ENCODE measurements around the gene TFAP2D. TPM values are rescaled to one million over a fixed set of nuclear protein-coding genes. Genes with fewer than 3 reads are reported as not detected.

The TFAP2D gene
- total RNA-seq, 1 donor from 2014 or later = not detected

DNA sequence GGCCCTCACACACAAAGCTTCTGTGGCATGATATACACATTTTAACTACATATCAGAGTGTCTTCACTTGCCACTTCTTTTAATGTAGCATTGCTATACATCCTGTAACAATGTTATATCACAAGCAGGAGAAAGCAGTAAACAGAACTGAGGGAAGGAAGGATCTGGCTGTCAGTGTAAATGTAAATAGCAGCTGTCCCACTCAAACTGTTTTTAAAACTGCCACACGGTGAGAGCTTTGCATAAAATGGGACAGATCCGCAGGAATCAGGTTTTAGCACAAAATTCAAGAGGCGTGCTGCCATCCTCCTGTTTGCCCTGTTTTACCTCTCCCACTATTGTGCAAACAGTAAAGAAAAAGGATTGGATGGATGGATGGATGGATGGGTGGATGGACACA is 28.8 kb downstream of the TFAP2D start:
- ATAC-seq (no peak), DNase-seq (no peak)
- no peaks in the 10 kb centered on the region for H3K36me3 ChIP-seq
- no peak overlapping the region for H3K27ac ChIP-seq
- H3K27me3 ChIP-seq = no peaks in the 10 kb centered on the region
- H3K4me3 ChIP-seq = no peak overlapping the region
- H3K4me1 ChIP-seq = no peaks in the 10 kb centered on the region
- intact Hi-C loops (cut with DNase I) = no loop called here
- no peaks in the 10 kb centered on the region for H3K9me3 ChIP-seq
- TF ChIP-seq, protein P1, sequence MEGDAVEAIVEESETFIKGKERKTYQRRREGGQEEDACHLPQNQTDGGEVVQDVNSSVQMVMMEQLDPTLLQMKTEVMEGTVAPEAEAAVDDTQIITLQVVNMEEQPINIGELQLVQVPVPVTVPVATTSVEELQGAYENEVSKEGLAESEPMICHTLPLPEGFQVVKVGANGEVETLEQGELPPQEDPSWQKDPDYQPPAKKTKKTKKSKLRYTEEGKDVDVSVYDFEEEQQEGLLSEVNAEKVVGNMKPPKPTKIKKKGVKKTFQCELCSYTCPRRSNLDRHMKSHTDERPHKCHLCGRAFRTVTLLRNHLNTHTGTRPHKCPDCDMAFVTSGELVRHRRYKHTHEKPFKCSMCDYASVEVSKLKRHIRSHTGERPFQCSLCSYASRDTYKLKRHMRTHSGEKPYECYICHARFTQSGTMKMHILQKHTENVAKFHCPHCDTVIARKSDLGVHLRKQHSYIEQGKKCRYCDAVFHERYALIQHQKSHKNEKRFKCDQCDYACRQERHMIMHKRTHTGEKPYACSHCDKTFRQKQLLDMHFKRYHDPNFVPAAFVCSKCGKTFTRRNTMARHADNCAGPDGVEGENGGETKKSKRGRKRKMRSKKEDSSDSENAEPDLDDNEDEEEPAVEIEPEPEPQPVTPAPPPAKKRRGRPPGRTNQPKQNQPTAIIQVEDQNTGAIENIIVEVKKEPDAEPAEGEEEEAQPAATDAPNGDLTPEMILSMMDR (IDR thresholded peaks at IDR 0.05) = no peak

DNA sequence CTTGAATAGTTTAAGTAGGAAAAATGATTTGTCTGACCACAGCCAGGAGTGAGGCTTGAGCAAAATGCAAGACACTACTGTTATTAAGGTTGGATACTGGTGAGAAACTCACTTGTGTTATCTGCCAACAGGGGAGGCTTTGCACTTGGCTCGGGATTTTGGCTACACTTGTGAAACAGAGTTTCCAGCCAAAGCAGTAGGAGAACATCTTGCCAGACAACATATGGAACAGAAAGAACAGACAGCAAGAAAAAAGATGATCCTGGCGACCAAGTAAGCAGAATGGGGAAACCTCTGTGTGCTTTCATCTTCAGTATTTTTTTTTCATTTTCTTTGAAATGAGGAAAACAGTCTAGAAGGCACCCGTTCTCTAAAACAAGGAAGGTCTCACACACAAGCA is 31.6 kb downstream of the TFAP2D start:
- DNase-seq (no peak), ATAC-seq (no peak)
- Histone ChIP-seq H3K27me3 (no peaks in the 10 kb centered on the region), H3K36me3 (no peaks in the 10 kb centered on the region), H3K27ac (no peak overlapping the region), H3K4me1 (no peaks in the 10 kb centered on the region), H3K4me3 (no peak overlapping the region), H3K9me3 (no peaks in the 10 kb centered on the region)
- intact Hi-C loops (cut with DNase I) = no loop called here
- TF ChIP-seq, protein P1 (IDR thresholded peaks at IDR 0.05) = no peak

DNA sequence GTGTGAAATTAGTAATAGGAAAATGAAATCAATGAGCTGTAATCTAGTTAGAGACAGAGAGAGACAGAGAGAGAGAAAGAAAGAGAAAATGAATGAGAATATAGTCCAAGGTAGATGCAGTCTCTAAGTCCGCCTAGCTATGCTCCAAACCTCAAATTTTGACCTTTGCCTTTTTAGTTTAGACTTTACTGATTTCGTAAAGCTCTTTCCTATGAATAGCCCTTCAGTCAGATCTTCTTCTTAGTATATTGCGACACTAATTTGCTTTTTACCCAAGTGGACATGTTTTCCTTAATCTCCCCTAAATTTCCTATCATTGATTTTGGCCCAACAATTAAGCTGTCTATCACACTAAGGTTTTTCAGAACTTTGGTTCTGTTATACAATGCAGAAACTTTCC is 49.5 kb downstream of the TFAP2D start:
- intact Hi-C loops (cut with DNase I) = no loop called here
- DNase-seq = no peak
- no peaks in the 10 kb centered on the region for H3K4me1 ChIP-seq
- no peaks in the 10 kb centered on the region for H3K36me3 ChIP-seq
- H3K9me3 ChIP-seq = no peaks in the 10 kb centered on the region
- no peak overlapping the region for H3K27ac ChIP-seq
- no peak for ATAC-seq
- TF ChIP-seq, protein P1 (IDR thresholded peaks at IDR 0.05) = no peak
- no peak overlapping the region for H3K4me3 ChIP-seq
- H3K27me3 ChIP-seq = no peaks in the 10 kb centered on the region

DNA sequence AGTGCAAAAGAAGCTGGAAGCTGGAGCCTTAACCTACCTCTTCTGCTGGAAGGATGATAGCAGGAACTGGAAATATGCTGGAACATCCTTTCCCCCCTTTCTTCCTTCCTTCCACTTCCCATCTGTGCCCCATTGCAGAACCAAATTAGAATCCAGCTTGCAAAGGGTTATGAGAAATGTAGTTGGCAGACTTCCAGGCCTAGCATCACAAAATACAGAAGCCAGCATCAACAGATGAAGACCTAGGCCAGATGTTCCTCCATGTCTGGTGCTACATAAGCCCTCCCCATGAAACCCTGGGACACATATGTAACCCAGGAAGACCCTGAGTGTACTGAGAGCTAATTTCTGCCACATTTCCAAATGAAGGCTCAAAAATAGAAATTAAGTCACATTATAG is 65.4 kb downstream of the TFAP2D start:
- Histone ChIP-seq H3K4me1 (no peaks in the 10 kb centered on the region), H3K9me3 (no peaks in the 10 kb centered on the region), H3K27ac (no peak overlapping the region), H3K4me3 (no peak overlapping the region), H3K27me3 (no peaks in the 10 kb centered on the region), H3K36me3 (no peaks in the 10 kb centered on the region)
- intact Hi-C loops (cut with DNase I) = no loop called here
- ATAC-seq = no peak
- TF ChIP-seq, protein P1 (IDR thresholded peaks at IDR 0.05) = no peak
- no peak for DNase-seq

DNA sequence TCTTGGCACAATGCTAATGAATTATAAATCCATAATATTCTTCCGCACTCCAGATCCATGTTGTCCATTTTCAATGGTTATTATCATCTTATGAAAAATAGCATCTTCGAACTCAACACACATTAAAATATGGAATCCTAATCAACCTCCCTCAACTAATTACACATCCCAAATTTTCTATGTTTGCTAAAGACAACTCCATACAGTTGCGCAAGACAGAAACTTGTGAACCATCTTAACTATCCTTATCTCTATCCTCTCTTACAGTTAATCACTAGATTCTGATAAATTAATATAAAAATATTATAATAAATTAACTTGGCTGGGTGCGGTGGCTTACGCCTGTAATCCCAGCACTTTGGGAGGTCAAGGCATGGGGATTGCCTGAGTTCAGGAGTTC is 67.1 kb downstream of the TFAP2D start:
- TF ChIP-seq, protein P1 (IDR thresholded peaks at IDR 0.05) = no peak
- intact Hi-C loops (cut with DNase I) = no loop called here
- no peaks in the 10 kb centered on the region for H3K27me3 ChIP-seq
- DNase-seq (no peak), ATAC-seq (no peak)
- no peak overlapping the region for H3K27ac ChIP-seq
- no peaks in the 10 kb centered on the region for H3K4me1 ChIP-seq
- no peaks in the 10 kb centered on the region for H3K9me3 ChIP-seq
- no peak overlapping the region for H3K4me3 ChIP-seq
- H3K36me3 ChIP-seq = no peaks in the 10 kb centered on the region

DNA sequence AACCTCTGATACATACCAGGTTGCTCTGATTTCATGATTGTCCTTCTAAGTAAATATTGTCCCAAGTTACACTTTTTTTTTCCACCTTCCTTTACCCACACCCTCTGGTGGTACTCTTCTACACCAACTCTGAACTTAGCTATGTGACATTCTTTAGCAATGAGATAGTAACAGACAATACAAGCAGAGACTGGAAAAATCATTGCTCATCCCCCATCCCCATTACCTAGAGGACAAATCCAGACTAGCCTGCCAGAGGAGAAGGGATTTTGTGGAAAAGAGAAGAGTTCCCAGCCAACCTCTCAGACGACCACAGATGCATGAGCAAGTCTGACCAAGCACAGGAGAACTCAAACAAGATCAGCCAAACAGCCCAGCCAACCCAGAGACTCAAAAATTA is 72.6 kb downstream of the TFAP2D start:
- no peak for DNase-seq

More for the DNA sequence above, 72.6 kb downstream of the TFAP2D start:
- H3K36me3 ChIP-seq = no peaks in the 10 kb centered on the region
- no peaks in the 10 kb centered on the region for H3K4me1 ChIP-seq
- H3K4me3 ChIP-seq = no peak overlapping the region
- H3K9me3 ChIP-seq = no peaks in the 10 kb centered on the region
- TF ChIP-seq, protein P1 (IDR thresholded peaks at IDR 0.05) = no peak
- no peak overlapping the region for H3K27ac ChIP-seq
- no peak for ATAC-seq
- no peaks in the 10 kb centered on the region for H3K27me3 ChIP-seq
- intact Hi-C loops (cut with DNase I) = no loop called here

Measured in upper lobe of right lung (tissue), 1 donor.